Epithelial cell of prostate (primary cell): ENCODE results near the gene FGF12.

Source experiments
- DNase-seq: peaks from one replicate; pipeline ENCODE4 v3.0.0-alpha.2; 2011; ENCODE audit warnings: low read depth, low spot score
- H3K27ac ChIP-seq: fragments of 450-650 bp; 2 replicates; pipeline ENCODE4 v1.5.1; 2017; ENCODE audit warnings: mild to moderate bottlenecking

The FGF12 gene

DNA sequence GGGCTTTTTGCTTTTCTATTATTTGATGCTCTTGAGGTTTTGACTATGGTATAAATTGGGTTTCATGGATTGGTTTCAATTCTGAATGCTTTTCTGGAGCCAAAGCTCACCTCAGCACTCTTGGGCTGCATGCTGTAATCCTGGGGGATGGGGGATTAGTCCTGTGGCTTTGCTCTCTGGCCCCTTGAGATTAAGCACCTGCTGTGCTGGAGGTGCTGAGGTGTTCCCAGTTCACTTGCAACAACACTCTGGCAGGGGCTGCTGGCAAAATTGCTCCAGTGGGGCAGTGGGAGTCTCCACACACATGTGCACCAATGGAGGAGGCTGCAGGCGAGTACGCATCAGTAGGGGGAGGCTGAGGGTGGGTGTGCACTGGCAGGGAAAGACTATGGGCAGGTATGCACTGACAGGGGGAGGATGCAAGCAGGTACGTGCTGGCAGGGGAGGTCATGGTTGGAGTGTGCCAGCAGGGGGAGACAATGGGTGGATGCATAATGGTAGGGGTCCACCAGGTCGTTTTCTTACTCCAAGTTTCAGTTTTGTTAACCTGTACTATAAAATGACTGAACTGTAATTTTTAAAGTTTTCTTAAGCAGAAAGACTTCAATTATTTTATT is 489.2 kb downstream of the FGF12 start:
- no peak overlapping the region for H3K27ac ChIP-seq
- DNase-seq, result no peak

DNA sequence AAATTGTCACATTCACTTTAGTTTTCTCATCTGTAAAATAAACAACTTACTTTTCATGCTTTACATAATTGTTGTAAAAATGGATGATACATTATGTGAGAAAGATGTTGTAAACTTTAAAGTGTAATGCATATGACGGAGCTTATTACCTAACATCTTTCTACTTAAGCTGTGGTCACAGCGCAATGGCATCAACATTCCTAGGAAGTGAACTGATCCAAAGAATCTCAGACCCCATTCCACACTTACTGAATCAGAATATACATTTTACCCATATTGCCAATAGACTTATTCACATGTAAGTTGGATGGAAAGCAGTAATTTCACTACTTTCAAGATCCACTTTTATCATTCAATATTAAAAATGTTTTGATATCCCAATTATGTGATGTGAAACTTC is 497.5 kb downstream of the FGF12 start:
- no peak for DNase-seq
- H3K27ac ChIP-seq, result no peak overlapping the region

- no peak overlapping the region for H3K27ac ChIP-seq
- no peak for DNase-seq
These were observed 502.6 kb downstream of the FGF12 start for GRCh38 chr3:192224634-192225155.

DNA sequence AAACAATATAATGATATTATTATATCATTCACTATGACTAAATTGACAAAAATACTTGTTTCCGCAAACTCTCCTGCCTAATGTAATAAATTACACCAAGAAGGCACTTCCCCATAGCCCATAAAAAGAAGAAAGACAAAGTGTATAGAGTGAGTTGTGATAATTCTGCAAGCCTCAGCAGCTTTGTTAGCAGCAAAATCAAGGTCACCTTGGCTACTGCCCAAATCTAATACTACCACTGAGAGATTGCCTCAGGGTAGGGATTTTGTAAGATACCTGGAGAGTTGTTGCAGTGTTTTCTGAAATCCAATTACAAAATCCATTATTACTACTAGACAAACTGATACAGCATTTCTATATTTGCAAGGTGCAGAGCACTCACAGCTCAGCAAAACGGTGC is 503.5 kb downstream of the FGF12 start:
- no peak overlapping the region for H3K27ac ChIP-seq
- DNase-seq, result no peak

DNA sequence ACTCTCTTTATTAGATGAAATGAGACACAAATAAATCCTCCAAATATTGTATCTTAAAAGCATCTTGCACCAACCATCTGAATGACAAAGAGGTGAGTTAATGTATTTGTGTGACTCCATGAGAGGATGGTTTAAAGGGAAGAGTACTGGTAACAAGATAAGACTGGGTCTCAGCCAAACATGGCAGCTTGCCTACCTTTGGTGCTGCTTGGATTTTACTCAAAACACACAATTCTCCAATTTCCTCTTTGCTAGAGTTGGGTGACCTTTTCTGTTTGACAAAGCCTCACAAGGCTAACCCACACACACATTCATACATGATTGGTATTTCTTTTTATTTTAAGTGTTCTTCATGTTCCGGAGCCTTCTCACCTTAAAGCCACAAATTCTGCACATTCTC is 506.4 kb downstream of the FGF12 start:
- no peak overlapping the region for H3K27ac ChIP-seq
- no peak for DNase-seq

GRCh38 chr3:192219926-192220325 is 507.4 kb downstream of the FGF12 start:
- DNase-seq, result no peak
- no peak overlapping the region for H3K27ac ChIP-seq

- no peak for DNase-seq
- no peak overlapping the region for H3K27ac ChIP-seq
These were observed 511.3 kb downstream of the FGF12 start for GRCh38 chr3:192216067-192216466.

- no peak for DNase-seq
- H3K27ac ChIP-seq, result no peak overlapping the region
These were observed 514.4 kb downstream of the FGF12 start for GRCh38 chr3:192212979-192213378.

DNA sequence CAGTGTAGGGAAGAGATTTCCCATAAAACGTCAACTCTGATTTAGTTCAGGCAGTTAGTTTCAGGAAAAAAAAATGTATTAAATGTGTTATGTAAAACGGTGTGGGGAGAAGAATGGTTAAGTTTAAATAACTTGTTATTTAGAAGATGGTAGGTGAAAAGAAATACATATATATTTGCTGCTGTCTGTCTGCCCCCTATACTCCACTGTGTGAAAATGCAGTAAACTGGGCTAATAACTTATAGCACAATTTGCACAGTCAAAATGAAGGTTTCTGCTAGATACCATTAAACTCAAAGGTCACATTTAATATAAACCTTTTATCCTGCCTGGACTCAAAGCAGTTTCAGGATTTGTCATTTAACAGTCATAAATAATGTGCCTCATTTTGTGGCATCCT is 515.0 kb downstream of the FGF12 start:
- DNase-seq, result no peak
- H3K27ac ChIP-seq, result no peak overlapping the region

DNA sequence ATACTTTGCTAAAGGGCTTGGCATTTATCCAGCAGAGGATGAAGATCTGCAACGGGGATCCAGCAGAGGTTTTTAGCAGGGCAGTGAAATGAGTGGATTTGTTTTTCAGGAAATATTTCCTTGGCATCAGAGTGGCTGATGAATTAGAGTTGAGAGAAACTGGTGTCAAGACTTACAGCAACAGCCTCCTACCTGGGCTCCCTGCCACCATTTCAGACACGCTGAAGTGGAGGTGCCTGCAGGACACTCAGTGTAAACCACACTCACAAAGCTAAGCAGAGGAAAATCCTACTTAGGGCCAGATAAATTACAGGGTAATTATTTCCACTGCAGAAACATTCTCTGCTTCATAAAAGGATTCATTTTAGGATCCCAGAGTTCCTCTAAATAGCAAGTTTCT is 519.7 kb downstream of the FGF12 start:
- H3K27ac ChIP-seq, result no peak overlapping the region
- DNase-seq, result no peak

- H3K27ac ChIP-seq, result no peak overlapping the region
- no peak for DNase-seq
These were observed 520.1 kb downstream of the FGF12 start for GRCh38 chr3:192207239-192207638.

DNA sequence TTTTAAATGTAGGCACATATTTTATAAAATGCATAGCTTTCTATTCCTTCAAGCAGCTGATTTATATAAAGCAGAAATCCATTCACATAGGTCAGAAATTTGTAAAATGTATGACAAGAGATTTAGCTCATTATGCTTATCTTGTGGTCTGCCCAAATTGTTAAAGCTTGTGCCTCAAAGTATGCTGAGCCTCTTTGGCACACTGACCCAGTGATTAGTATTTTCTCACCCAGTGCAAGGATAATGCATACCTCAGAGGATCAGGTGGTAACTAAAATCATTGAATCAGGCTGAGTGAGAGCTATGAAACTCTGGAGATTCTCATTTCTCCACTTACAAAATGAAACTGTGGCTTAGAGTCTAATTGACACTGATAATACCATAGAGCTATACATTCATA is 533.3 kb downstream of the FGF12 start:
- H3K27ac ChIP-seq, result no peak overlapping the region
- DNase-seq, result no peak

- DNase-seq, result no peak
- H3K27ac ChIP-seq, result no peak overlapping the region
These were observed 539.0 kb downstream of the FGF12 start for GRCh38 chr3:192188218-192188835.

DNA sequence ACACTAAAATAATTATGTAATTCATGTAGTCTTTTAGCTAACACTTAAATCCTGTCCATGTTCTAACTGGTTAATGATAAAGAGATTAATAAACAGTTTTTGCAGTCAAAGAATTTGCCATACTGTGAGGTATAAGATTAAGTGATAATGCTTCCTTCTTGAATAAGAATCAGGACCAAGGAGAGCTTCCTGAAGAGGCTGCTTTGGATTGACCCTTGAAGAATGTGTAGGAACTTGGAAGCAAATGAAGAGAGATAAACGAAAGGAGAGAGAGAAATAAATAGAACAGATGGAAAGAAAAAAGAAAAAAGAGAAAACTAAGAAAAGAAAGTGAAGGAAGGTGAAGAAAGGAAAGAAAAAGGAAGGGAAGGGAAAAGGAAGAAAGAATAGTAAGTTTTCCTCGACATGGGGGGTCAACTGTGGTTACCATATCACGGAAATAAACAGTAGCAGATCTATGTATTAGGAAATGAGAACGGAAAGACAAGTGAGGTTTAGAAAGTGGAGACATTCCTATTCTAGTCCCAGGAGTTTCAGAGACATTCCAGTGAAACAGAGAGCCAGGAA is 539.8 kb downstream of the FGF12 start:
- no peak overlapping the region for H3K27ac ChIP-seq
- DNase-seq, result no peak

- no peak for DNase-seq
- H3K27ac ChIP-seq, result no peak overlapping the region
These were observed 540.8 kb downstream of the FGF12 start for GRCh38 chr3:192186498-192186897.

- no peak for DNase-seq
- H3K27ac ChIP-seq, result no peak overlapping the region
These were observed 541.3 kb downstream of the FGF12 start for GRCh38 chr3:192186045-192186444.

DNA sequence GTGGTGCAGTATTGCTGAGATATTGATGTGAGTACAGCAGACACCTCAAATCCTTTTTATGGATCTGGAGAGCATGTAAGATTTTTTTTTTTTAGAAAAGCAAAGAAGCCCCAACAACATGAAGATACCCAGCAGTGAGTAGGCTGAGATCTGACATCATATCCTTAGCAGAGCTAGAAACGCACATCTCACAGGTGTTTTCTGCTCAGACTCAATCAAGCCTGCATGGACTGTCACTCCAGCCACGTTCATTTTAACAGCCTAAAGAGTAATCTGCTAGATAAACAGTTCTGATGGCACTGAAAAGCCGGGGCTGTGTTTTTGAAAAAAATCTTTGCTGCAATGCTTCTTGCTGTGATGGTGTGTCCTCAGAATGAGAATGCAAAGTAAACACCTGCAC is 544.2 kb downstream of the FGF12 start:
- DNase-seq, result no peak
- H3K27ac ChIP-seq, result no peak overlapping the region

DNA sequence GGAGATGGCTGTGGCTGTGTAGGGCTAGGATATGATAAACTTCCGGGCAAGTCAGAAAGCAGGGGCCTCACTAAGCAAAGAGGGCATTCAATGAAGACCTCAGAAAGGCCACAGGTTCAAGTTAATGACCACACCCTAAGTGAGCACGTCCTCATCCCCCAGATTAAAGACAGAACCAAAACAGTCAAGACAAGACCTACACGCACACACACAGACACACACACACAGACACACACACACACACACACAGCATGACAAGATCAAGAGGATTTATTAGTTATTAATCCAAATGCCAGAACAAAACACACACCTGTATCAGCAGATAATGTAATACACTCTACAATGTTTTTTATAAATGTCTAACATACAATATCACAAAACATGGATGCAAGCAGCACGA is 546.2 kb downstream of the FGF12 start:
- H3K27ac ChIP-seq, result no peak overlapping the region
- no peak for DNase-seq

DNA sequence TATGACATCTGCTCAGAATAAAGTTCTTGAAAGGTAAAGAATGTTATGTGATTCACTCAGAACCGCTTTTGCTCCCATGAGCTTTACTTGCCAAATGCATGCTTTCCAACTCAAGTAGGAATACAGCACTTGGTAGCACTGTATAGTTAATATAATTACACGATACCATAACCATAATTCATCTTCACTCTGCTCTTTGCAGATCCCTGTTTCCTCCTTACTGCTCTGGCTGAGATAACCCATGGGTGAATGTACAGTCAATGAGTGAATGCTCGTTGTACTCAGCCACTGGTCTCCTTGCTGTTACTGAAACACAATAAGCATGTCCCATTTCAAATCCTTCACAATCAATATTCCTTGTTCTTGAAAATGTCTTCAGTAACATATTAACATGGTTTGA is 550.0 kb downstream of the FGF12 start:
- DNase-seq, result no peak
- no peak overlapping the region for H3K27ac ChIP-seq

DNA sequence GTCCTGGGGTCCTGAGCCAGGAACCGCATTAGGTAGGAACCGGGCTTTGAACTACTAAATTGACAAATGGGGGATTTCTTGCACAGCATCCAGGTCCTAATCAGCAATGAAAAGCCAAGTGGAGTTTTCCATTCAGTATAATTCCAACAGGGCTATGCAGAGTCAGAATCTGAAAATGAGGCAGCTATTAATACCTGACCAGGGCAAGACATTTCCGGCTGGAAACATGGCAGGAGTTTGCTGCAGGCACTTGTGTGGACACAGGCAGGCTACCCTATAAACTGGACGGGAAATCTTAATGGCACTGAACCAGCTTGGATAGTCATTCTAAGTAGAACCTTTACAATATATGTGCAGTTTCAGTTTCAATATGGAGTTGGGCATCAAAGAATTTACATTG is 553.1 kb downstream of the FGF12 start:
- H3K27ac ChIP-seq, result no peak overlapping the region
- no peak for DNase-seq

DNA sequence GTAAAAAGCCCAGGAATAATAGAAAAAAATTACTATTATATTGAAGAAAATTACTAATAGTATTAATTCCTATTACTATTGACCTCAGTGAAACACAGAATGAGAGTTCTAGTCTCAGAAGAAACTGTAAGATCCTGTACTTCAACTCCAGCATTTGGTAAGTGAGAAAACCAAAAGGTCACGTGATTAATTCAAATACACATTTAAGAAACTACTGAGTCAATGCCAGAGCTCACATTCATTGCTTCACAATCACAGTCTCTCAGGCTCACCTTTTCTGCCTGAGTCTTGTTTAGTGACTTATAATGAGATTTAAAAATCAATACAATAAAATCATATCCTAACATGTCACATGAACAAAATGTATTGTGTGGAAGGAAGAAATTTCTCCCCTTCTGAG is 556.1 kb downstream of the FGF12 start:
- H3K27ac ChIP-seq, result peak overlapping the region; percentile 83
- DNase-seq, result peak; percentile 29

DNA sequence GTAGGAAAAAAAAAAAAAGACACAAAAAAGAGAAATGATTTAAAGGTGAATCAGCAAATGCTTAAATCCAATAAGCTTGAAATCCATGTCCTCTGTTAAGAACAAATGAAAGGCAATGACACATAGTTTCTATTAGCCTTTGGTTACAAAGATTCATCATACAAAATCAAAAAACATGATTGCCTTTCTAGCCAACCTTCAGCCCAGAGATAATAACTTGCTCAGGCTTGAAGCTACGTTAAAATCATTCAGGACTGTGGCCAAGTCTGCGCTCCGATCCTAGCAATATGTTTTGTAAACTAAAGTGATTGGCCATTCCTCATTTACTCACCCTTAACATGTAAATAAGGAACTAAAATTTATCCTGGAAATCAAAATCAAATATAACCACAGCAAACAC is 556.7 kb downstream of the FGF12 start:
- H3K27ac ChIP-seq, result peak overlapping the region; percentile 83
- peak; percentile 70 for DNase-seq
